Lower leg skin (tissue), 3 donors: ENCODE results near the gene COX6A2.

Source experiments
- POLR2A ChIP-seq, 2 donors: fragments of 450-650 bp; IDR thresholded peaks; one replicate each; pipeline ENCODE4 v1.6.1; 2016 to 2017; ENCODE audit warnings: antibody characterized with exemption in 2 of 2, mild to moderate bottlenecking in 1 of 2, moderate library complexity in 1 of 2
- TF ChIP-seq, protein P1 (sequence below), 3 donors: fragments of 450-650 bp; IDR thresholded peaks; one replicate each; pipeline ENCODE4 v1.5.1; 2016; ENCODE audit warnings: antibody characterized with exemption in 3 of 3, mild to moderate bottlenecking in 3 of 3, moderate library complexity in 2 of 3

DNA sequence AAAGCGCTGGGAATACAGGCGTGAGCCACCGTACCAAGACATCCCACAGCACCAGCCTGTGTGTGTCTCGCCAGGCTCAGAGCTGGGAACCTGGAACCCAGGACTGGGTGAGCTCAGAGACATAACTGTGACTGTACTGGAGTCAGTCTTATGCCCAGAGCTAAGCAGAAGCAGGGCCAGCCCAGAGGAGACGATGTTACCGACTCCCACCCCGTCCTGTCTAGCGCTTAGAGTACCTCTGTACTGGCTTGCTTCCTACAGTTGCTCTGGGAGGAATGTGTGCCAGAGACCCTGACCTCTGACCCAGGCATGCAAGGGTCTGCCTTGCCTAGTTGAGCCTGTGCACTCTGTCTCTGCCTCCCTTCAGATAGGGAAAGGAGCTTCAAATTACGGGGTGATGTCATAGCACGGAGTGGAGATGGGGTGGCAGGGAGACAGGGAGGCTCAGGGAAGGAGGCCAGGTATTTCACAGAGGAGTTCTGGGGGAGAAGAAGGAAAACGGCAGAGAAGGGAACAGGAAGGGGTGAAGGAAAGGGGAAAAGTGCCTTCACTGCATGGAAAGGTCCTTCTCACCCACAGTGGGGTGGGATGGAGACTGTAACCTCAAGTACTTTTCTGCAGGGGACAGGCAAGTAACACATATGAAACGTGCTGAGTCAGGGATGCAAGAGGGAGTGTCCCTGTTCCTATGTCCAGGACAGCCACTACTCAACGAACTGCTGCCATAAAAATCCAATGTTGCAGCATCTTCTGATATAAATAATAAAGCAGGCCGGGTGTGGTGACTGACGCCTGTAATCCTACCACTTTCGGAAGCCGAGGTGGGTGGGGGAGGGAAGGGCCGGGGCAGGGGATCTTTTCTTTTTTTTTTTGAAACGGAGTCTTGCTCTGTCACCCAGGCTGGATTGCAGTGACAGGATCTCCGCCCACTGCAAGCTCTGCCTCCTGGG is 25.4 kb upstream of the COX6A2 start:
- TF ChIP-seq, protein P1, sequence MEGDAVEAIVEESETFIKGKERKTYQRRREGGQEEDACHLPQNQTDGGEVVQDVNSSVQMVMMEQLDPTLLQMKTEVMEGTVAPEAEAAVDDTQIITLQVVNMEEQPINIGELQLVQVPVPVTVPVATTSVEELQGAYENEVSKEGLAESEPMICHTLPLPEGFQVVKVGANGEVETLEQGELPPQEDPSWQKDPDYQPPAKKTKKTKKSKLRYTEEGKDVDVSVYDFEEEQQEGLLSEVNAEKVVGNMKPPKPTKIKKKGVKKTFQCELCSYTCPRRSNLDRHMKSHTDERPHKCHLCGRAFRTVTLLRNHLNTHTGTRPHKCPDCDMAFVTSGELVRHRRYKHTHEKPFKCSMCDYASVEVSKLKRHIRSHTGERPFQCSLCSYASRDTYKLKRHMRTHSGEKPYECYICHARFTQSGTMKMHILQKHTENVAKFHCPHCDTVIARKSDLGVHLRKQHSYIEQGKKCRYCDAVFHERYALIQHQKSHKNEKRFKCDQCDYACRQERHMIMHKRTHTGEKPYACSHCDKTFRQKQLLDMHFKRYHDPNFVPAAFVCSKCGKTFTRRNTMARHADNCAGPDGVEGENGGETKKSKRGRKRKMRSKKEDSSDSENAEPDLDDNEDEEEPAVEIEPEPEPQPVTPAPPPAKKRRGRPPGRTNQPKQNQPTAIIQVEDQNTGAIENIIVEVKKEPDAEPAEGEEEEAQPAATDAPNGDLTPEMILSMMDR (IDR thresholded peaks at IDR 0.05) = no peak
- no peak for TF ChIP-seq POLR2A (IDR thresholded peaks at IDR 0.05)
